ENCODE data around the gene ERN1. TPM values are rescaled to one million over a fixed set of nuclear protein-coding genes. Genes with fewer than 3 reads are reported as not detected.

ERN1 gene
- total and polyA plus RNA-seq, 4 donors: 8.3 to 34.2 (median 19.4) TPM

DNA sequence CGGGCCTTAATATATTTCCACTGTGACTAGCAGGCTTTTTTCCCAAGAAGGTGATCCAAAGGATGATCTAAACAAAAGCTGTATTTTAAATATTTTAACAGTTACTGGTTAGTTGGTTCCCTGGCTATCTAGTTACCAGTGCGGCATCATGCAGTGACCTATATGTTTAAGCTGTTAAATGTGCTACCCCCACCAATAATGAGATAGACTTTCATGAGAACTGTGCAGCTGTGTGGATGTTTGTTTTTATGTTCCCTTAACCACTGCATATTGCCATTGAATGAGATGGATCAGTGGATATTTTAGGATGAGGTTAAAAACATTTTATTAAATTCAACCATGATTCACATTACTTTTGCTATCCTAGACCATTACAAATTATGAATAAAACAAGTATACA lies 16.9 kb downstream of the ERN1 start:
- H3K4me3 ChIP-seq: no peak overlapping the region
- H3K9ac ChIP-seq (ENCODE audit: insufficient read depth in 1 of 2, low read length in 2 of 2): no peak overlapping the region
- no peaks in the 10 kb centered on the region for H3K9me3 ChIP-seq (ENCODE audit: control insufficient read depth in 4 of 4, insufficient read depth in 3 of 4, low read length in 3 of 4)
- H3K27me3 ChIP-seq (ENCODE audit: control insufficient read depth in 3 of 3, insufficient read depth in 3 of 3, low read length in 2 of 3): no peaks in the 10 kb centered on the region
- no peaks in the 10 kb centered on the region for H3K36me3 ChIP-seq (ENCODE audit: control insufficient read depth in 4 of 4, insufficient read depth in 4 of 4, low read length in 4 of 4)
- 94 to 98% methylated on average over 2 of the region's 2 CpGs for WGBS, 2 donors
- no peak for DNase-seq
- TF ChIP-seq, protein P1, sequence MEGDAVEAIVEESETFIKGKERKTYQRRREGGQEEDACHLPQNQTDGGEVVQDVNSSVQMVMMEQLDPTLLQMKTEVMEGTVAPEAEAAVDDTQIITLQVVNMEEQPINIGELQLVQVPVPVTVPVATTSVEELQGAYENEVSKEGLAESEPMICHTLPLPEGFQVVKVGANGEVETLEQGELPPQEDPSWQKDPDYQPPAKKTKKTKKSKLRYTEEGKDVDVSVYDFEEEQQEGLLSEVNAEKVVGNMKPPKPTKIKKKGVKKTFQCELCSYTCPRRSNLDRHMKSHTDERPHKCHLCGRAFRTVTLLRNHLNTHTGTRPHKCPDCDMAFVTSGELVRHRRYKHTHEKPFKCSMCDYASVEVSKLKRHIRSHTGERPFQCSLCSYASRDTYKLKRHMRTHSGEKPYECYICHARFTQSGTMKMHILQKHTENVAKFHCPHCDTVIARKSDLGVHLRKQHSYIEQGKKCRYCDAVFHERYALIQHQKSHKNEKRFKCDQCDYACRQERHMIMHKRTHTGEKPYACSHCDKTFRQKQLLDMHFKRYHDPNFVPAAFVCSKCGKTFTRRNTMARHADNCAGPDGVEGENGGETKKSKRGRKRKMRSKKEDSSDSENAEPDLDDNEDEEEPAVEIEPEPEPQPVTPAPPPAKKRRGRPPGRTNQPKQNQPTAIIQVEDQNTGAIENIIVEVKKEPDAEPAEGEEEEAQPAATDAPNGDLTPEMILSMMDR (IDR thresholded peaks at IDR 0.05; ENCODE audit: control extremely low read depth, extremely low read depth): no peak
- no peak overlapping the region for H3K27ac ChIP-seq (ENCODE audit: low read depth in 1 of 2, low read length in 1 of 2)
- no peak for ATAC-seq (ENCODE audit: insufficient read depth, low FRiP score)
- H3K4me1 ChIP-seq (ENCODE audit: control insufficient read depth in 5 of 5, insufficient read depth in 5 of 5, low read length in 5 of 5): peaks cover 0 to 10% (median 3%) of the 10 kb centered on the region in 5 donors

DNA sequence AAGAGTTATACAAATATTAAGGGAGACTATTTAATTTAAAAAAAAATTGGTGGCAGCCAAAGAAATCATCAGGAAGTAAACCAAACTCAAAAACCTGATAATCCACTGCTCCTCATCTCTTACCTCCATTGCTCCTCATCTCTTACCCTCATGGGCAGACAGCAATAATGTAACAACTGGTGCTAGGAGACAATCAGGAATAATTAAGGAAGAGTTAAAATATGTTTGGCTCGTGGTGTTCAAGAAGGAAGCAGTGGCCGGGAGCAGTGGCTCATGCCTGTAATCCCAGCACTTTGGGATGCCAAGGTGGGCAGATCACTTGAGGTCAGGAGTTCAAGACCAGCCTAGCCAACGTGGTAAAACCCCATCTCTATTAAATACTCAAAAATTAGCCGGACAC lies 18.1 kb downstream of the ERN1 start:
- 68 to 77% methylated on average over 4 of the region's 4 CpGs for WGBS, 2 donors
- Histone ChIP-seq H3K27ac (ENCODE audit: low read depth in 1 of 2, low read length in 1 of 2) (no peak overlapping the region), H3K36me3 (ENCODE audit: control insufficient read depth in 4 of 4, insufficient read depth in 4 of 4, low read length in 4 of 4) (no peaks in the 10 kb centered on the region), H3K27me3 (ENCODE audit: control insufficient read depth in 3 of 3, insufficient read depth in 3 of 3, low read length in 2 of 3) (no peaks in the 10 kb centered on the region), H3K4me3 (no peak overlapping the region), H3K4me1 (ENCODE audit: control insufficient read depth in 5 of 5, insufficient read depth in 5 of 5, low read length in 5 of 5) (peaks cover 0 to 5% (median 0%) of the 10 kb centered on the region in 5 donors), H3K9me3 (ENCODE audit: control insufficient read depth in 4 of 4, insufficient read depth in 3 of 4, low read length in 3 of 4) (no peaks in the 10 kb centered on the region), H3K9ac (ENCODE audit: insufficient read depth in 1 of 2, low read length in 2 of 2) (no peak overlapping the region)
- TF ChIP-seq, protein P1 (IDR thresholded peaks at IDR 0.05; ENCODE audit: control extremely low read depth, extremely low read depth): no peak
- ATAC-seq (ENCODE audit: insufficient read depth, low FRiP score): no peak
- no peak for DNase-seq

DNA sequence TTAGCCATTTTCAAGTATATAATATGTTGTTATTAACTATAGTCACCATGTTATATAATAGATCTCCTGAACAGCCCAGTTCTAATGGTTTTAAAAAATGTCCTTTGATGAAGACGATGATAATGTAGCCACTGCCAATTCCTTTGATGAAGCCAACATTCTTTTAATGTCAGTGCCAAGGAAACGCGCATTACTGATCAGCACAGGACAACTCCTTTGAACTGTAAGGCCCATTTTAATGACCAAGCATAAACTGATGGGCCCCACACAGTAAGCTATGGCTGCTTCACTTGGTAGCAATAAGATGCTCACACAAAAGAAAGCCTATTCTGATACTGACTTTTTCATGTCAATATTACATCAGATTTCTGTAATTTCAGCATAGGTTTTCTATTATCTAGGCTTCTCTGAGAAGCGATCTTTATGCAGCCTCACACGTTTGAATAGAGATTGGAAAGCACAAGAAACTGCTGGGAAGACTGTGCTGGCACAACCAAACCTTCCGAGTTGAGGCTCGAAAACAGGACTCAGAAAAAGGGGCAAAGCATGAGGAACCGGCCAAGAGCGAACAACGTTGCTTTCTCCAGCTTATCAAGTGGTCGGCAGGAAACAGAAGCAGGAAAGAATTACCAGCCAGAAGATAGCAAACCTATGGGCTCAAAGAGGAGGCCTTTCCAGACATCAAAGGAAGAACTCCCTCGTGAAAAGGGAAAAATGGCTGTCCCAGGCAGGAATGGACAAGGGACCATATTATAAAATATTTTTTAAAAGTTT lies 19.4 kb downstream of the ERN1 start:
- Histone ChIP-seq H3K27me3 (ENCODE audit: control insufficient read depth in 3 of 3, insufficient read depth in 3 of 3, low read length in 2 of 3) (no peaks in the 10 kb centered on the region), H3K4me1 (ENCODE audit: control insufficient read depth in 5 of 5, insufficient read depth in 5 of 5, low read length in 5 of 5) (peaks cover 0 to 9% (median 0%) of the 10 kb centered on the region in 5 donors), H3K9me3 (ENCODE audit: control insufficient read depth in 4 of 4, insufficient read depth in 3 of 4, low read length in 3 of 4) (no peaks in the 10 kb centered on the region), H3K9ac (ENCODE audit: insufficient read depth in 1 of 2, low read length in 2 of 2) (no peak overlapping the region), H3K4me3 (no peak overlapping the region), H3K36me3 (ENCODE audit: control insufficient read depth in 4 of 4, insufficient read depth in 4 of 4, low read length in 4 of 4) (no peaks in the 10 kb centered on the region), H3K27ac (ENCODE audit: low read depth in 1 of 2, low read length in 1 of 2) (no peak overlapping the region)
- TF ChIP-seq, protein P1 (IDR thresholded peaks at IDR 0.05; ENCODE audit: control extremely low read depth, extremely low read depth): no peak
- DNase-seq (peak in 2 of 3 donors; percentile 29 to 35), ATAC-seq (ENCODE audit: insufficient read depth, low FRiP score) (no peak)
- 53 to 65% methylated on average over 12 of the region's 12 CpGs for whole genome bisulfite sequencing, 2 donors
